ENCODE results near the gene SUGT1. TPM values are rescaled to one million over a fixed set of nuclear protein-coding genes. Genes with fewer than 3 reads are reported as not detected.
"Not testable (repeated sequence)": the region's sequence is repeated elsewhere in the genome, so short reads cannot be mapped to it uniquely, and the experiment has no call there.

SUGT1 gene
- total and polyA plus RNA-seq, 2 experiments from 2014 or later = 51.1 to 52.3 TPM

DNA sequence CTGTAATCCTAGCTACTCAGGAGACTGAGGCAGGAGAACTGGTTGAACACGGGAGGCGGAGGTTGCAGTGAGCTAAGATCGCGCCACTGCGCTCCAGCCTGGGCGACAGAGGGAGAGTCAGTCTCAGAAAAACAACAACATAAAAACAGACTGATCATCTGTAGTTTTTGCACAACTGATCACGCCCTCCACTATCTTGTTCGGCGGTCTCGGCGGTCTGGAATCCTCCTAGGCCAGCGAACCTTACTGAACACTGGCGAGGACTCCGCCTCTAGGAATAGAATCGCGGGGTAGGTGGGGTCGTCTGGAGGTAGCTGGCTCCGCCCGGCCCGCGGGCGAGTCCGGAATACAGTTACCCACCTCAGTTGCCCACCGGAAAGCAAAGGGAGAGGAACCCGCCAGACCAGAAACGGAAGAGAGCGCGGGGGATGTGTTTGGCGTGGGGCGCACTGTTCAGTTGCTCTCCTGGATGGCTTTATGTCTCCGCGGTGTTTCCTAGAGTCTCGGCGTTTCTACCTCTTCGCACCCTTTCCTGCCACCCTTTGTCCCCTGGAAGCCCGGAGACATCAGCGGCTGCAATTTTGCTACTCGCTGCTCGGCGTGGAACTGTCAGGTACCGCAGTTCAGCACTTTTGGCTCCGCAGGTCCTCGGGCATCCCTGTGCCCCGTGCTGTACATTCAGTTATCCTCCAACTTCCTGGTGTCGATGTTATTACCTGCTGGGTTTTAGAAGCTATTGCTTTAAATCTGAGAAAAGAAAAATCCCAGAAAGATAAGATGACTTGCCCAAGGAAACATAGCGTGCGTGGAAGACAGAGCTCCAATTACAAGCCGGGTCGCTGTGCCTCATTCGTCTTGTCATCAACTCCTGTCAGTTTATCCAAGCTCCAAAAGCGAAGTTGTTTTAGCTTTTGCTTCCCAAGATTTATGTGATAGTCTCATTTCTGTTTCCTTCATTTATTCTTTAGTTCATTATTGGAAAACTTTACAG lies 35.3 kb upstream of the SUGT1 start:
- Histone ChIP-seq H2AFZ (peak overlapping the region; percentile 85), H3K36me3 (replicated peaks; ENCODE audit: insufficient read depth, low read depth) (no peaks in the 10 kb centered on the region), H3K9me3 (ENCODE audit: low read depth) (no peaks in the 10 kb centered on the region), H3K4me1 (ENCODE audit: insufficient read depth) (no peaks in the 10 kb centered on the region), H3K4me3 (peak overlapping the region; percentile 91), H3K9me2 (replicated peaks; ENCODE audit: insufficient read depth) (no peaks in the 10 kb centered on the region), H3K79me2 (peaks cover 29% of the 10 kb centered on the region), H3K27me3 (no peaks in the 10 kb centered on the region), H4K20me1 (ENCODE audit: insufficient read depth, poor library complexity, severe bottlenecking) (no peaks in the 10 kb centered on the region), H3K27ac (peak overlapping the region; percentile 81), H3K4me2 (peak overlapping the region; percentile 82)
- DNase-seq (ENCODE audit: low spot score) = peak; percentile 90
- TF ChIP-seq EZH2 (IDR thresholded peaks at IDR 0.05; ENCODE audit: borderline replicate concordance) (no peak), EZH2phosphoT487 (IDR thresholded peaks at IDR 0.05; ENCODE audit: low read depth, severe bottlenecking, unreplicated experiment) (no peak)
- TF ChIP-seq, protein P1, sequence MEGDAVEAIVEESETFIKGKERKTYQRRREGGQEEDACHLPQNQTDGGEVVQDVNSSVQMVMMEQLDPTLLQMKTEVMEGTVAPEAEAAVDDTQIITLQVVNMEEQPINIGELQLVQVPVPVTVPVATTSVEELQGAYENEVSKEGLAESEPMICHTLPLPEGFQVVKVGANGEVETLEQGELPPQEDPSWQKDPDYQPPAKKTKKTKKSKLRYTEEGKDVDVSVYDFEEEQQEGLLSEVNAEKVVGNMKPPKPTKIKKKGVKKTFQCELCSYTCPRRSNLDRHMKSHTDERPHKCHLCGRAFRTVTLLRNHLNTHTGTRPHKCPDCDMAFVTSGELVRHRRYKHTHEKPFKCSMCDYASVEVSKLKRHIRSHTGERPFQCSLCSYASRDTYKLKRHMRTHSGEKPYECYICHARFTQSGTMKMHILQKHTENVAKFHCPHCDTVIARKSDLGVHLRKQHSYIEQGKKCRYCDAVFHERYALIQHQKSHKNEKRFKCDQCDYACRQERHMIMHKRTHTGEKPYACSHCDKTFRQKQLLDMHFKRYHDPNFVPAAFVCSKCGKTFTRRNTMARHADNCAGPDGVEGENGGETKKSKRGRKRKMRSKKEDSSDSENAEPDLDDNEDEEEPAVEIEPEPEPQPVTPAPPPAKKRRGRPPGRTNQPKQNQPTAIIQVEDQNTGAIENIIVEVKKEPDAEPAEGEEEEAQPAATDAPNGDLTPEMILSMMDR (IDR thresholded peaks at IDR 0.05; ENCODE audit: poor library complexity) = no peak
- 2% methylated on average over 51 of the region's 51 CpGs for WGBS (ENCODE audit: low lambda C conversion rate, missing lambda C conversion rate)

DNA sequence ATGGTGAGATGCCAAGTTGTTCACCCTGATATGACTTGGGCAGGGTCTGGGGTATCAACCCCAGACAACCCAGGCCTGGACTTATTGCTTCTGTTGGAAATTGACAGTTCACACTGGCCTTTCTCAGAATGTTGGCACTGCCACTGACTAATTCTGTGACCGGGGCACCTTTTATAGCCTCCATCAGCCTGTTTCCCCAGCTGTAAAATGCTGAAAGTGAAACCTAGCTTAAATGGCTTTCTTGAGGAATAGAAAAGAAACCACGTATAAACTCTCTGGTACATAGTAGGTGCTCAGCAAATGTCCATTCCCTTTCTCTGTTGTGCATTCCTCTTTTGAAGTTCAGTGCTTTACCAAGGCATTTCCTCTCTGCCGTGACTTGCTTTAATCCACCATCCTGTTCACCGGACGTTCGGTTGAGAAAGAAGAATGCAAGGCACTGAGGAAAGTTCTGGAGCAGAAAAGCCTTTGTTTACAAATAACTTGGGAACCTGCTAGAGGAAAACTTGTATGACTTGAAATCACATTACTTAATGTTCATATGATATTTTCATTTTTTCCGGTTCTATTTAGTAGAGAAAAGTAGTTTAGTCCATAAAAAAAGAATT lies 21.4 kb upstream of the SUGT1 start:
- H3K4me2 ChIP-seq; H3K4me3 ChIP-seq; H4K20me1 ChIP-seq (ENCODE audit: insufficient read depth, poor library complexity, severe bottlenecking); DNase-seq (ENCODE audit: low spot score); H3K27me3 ChIP-seq; H3K4me1 ChIP-seq (ENCODE audit: insufficient read depth); H2AFZ ChIP-seq; H3K79me2 ChIP-seq; H3K9me3 ChIP-seq (ENCODE audit: low read depth); H3K36me3 ChIP-seq (replicated peaks; ENCODE audit: insufficient read depth, low read depth); H3K27ac ChIP-seq; H3K9me2 ChIP-seq (replicated peaks; ENCODE audit: insufficient read depth): not testable (repeated sequence)
- WGBS (ENCODE audit: low lambda C conversion rate, missing lambda C conversion rate) = 80% methylated on average over 7 of the region's 7 CpGs

DNA sequence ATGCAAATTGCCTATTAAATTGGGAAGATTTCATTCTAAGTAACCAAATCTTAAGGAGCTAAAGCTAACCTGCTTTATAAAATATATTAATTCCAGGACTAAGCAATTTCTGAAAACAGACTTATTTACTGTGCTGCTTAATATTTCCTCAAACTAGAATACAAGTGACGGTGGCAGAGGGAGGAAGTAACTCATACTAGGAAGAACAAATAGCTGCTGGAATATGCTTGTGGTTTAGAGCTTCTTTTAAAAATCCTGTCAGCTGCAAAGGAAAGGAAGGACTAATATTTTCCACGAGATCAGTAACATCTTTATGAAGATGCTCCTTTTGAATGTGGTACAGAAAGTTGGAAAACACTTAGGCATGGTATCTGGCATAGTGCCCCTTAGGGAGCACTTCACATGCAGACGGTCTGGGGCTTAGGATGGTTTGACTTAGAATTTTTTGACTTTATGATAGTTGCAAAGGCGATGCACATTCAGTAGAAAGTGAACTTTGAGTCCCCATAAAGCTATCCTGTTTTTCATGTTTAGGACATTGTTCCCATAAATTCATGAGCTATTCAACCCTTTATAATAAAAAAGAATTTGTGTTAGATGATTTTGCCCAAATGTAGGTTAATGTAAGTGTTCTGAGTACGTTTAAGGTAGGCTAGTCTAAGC lies 13.8 kb upstream of the SUGT1 start:
- no peak for DNase-seq (ENCODE audit: low spot score)
- Histone ChIP-seq H2AFZ (no peak overlapping the region), H3K4me2 (no peak overlapping the region), H3K27me3 (no peaks in the 10 kb centered on the region), H3K4me3 (no peak overlapping the region), H3K9me2 (replicated peaks; ENCODE audit: insufficient read depth) (no peaks in the 10 kb centered on the region), H3K4me1 (ENCODE audit: insufficient read depth) (no peaks in the 10 kb centered on the region), H3K79me2 (no peaks in the 10 kb centered on the region), H3K27ac (no peak overlapping the region), H3K9me3 (ENCODE audit: low read depth) (no peaks in the 10 kb centered on the region), H4K20me1 (ENCODE audit: insufficient read depth, poor library complexity, severe bottlenecking) (no peaks in the 10 kb centered on the region), H3K36me3 (replicated peaks; ENCODE audit: insufficient read depth, low read depth) (no peaks in the 10 kb centered on the region)
- WGBS (ENCODE audit: low lambda C conversion rate, missing lambda C conversion rate) = 96% methylated on average over 5 of the region's 5 CpGs
- no peak for TF ChIP-seq EZH2 (IDR thresholded peaks at IDR 0.05; ENCODE audit: borderline replicate concordance)
- no peak for TF ChIP-seq EZH2phosphoT487 (IDR thresholded peaks at IDR 0.05; ENCODE audit: low read depth, severe bottlenecking, unreplicated experiment)
- TF ChIP-seq, protein P1 (IDR thresholded peaks at IDR 0.05; ENCODE audit: poor library complexity) = no peak

Measured in hepatocyte (in vitro differentiated cells).